Effector CD8-positive, alpha-beta T cell (primary cell): ENCODE data around the gene BARHL2.

ENCODE experiments used
- DNase-seq: peaks from one replicate; lab custom pipeline; 2025; lab: John Stamatoyannopoulos, UW

BARHL2 gene

GRCh38 chr1:90710579-90711536, 6.2 kb downstream of the BARHL2 start:
- DNase-seq: no peak

GRCh38 chr1:90709535-90709934, 7.6 kb downstream of the BARHL2 start:
- no peak for DNase-seq

GRCh38 chr1:90708826-90709225, 8.3 kb downstream of the BARHL2 start:
- no peak for DNase-seq

DNA sequence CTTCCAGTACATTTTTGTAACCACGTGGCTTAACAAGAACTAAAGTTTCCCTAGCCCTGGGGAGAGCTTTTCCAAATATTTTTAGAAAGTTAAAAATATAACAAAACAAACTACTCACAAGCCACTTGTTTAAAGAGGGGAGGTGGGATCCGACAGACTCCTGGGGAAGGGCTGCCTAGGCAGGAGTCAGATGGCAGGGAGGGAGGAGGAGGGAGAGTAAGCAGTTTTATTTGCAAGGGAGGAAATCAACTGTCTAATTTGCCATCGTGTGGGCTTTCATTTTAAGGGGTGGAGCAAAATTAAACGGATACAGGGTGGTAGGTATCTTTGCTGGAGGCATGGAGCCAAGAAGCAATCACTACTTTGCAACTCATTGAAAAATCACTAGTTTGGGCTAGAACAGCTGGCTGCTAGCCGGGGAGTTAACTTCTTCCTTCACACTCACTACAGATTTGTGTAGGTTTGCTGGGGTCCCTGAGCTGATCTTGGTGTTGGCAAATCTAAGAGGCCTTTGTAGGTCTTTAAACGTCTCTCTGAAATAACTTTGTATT, 8.8 kb downstream of the BARHL2 start:
- no peak for DNase-seq

DNA sequence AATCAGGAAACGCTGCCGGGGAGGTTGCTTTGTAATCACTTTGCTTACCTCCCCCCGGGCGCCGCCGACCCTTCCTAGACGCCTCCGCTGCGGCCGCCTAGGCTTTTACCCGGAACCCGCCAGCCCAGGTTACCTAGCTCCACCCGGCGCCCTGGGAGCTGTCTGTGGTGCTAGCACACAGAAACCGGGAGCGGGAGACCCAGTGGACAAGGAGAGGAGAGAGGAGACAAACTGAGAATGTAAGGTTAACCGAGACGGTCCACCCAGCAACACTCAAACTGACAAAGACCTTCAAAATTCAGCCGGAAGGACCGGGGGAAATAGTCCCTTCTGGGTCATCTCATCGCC, 9.8 kb downstream of the BARHL2 start:
- DNase-seq: no peak

DNA sequence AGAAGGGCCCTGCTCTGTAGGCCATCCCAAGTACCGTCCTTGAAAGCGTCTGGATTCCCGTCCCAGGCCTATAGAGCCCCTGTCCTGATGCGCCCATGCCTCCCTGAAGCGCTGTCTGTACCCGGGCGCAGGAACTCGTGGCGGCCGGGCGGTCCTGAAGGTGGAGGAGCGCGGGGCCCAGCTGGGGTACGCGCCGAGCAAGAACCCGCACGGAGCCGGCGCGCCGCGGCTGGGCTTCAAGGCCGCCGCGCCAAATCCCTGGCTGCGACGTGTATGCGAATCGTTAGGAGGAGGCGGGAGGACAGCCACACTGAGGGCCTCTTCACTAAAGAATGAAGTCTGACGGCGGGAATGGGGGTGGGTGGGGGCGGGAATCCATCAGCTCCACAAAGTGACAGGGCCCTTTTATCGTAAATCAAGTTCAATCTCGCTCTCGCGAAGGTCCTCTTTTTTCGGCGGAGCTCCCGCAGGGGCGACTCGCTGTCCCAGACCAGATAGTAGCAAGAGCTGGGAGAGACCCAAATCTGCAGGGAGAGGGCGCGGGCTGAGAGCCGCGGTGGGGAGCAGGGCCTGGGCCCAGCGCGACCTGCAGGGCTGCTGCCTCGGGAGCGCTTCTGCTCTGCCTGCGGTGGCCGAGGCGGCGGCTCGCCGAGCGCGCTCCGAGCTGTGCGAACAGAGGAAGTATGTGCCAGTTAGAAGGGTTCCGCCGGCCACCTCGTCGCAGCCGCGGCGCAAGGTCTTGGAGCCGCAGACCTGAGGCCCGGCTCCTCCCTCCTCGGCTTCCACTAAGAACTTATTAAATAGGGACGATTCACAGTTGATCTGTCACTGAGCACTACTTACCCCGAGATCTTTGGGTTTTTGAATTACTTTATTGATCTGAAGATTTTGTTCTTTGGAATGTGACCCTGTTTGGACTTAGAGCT, 10.4 kb downstream of the BARHL2 start:
- DNase-seq: no peak

- no peak for DNase-seq
These were observed 11.1 kb downstream of the BARHL2 start for GRCh38 chr1:90705956-90706355.

DNA sequence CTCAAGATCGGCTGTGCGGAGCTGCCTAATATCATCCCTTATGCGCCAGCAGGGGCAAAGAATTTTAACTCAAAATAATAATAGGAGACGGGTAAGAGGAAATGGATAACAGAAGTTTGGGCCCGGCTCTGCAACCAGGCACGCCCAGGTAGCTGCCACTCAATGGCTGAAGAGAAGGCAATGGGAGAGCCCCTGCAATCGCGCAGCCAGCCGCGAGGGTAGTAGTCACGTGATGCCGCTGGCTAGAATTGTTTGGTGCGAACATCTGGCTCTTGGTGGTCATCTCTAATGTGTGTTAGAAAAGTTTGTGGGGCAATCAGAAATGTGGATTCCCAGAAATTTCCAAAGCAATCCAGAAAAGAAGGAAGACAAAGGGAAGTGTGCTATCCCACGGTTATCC, 12.3 kb downstream of the BARHL2 start:
- no peak for DNase-seq

DNA sequence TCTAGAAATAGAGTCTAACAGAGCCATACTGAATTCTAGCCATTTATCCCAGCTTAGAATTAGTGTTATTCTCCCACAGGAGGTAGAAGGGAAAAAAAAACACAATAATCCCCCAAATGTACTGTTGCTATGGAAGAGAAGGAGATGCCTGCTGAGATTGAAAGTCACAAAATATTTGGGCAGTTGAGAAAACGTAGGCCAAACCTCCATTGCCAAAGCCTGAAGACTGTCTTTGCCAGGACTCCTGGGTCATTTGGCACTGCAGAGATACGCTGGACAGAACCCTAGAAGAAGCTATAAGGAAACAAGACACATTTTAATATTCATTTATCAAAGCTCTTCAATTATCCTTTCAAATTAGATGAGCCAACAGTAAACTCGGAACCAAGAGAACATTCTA, 22.3 kb downstream of the BARHL2 start:
- DNase-seq: no peak

- no peak for DNase-seq
These were observed 29.4 kb downstream of the BARHL2 start for GRCh38 chr1:90687747-90688146.

- no peak for DNase-seq
These were observed 41.8 kb downstream of the BARHL2 start for GRCh38 chr1:90675161-90675847.

GRCh38 chr1:90671741-90672140, 45.4 kb downstream of the BARHL2 start:
- DNase-seq: no peak

DNA sequence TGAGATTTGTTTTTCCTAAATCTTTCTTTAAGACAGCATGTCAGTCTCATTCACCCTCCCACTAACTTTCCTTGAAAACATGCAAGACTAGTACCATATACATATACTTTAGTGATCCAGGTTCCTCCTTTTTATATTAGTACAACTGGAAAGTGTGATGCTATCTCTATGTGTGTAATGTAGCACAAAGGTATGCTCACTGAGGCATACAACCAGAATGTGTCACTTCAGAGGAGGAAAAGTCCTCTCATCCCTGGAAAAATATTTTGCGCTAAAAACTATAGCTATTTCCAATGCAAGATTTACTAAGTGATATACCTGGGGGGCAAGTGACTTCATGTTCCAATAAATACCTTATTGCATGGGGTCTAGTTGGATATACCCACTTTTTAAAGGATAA, 45.9 kb downstream of the BARHL2 start:
- no peak for DNase-seq
